Ishikawa (cell line): ENCODE measurements around the gene MAMDC2.

ENCODE experiments used
- CEBPB ChIP-seq: IDR thresholded peaks from 2 replicates; pipeline ENCODE4 v1.6.1; 2012
- CREB1 ChIP-seq: IDR thresholded peaks from 2 replicates; pipeline ENCODE4 v1.6.1; 2012; ENCODE audit warnings: low read depth
- EGR1 ChIP-seq: IDR thresholded peaks from 2 replicates; pipeline ENCODE4 v1.6.1; 2012
- EP300 ChIP-seq: IDR thresholded peaks from 2 replicates; pipeline ENCODE4 v1.6.1; 2012; ENCODE audit warnings: borderline replicate concordance
- FOXM1 ChIP-seq: IDR thresholded peaks from 2 replicates; pipeline ENCODE4 v1.6.1; 2012; ENCODE audit warnings: low read depth, borderline replicate concordance
- NFIC ChIP-seq: IDR thresholded peaks from 2 replicates; pipeline ENCODE4 v1.6.1; 2012
- RAD21 ChIP-seq: IDR thresholded peaks from 2 replicates; pipeline ENCODE4 v1.6.1; 2012; ENCODE audit warnings: low read depth
- TAF1 ChIP-seq: IDR thresholded peaks from 2 replicates; pipeline ENCODE4 v1.6.1; 2012; ENCODE audit warnings: low read depth, mild to moderate bottlenecking
- TCF12 ChIP-seq: IDR thresholded peaks from 2 replicates; pipeline ENCODE4 v1.6.1; 2012; ENCODE audit warnings: low read depth
- TEAD4 ChIP-seq: IDR thresholded peaks from 2 replicates; pipeline ENCODE4 v1.6.1; 2012
- YY1 ChIP-seq: IDR thresholded peaks from 2 replicates; pipeline ENCODE4 v1.6.1; 2012; ENCODE audit warnings: low read depth
- ZBTB7A ChIP-seq: IDR thresholded peaks from 2 replicates; pipeline ENCODE4 v1.6.1; 2012; ENCODE audit warnings: low read depth
- TF ChIP-seq, protein P1 (sequence below): IDR thresholded peaks from 2 replicates; pipeline ENCODE4 v1.6.1; 2012; ENCODE audit warnings: low read depth, mild to moderate bottlenecking
- TF ChIP-seq, protein P2 (sequence below): IDR thresholded peaks from 2 replicates; pipeline ENCODE4 v1.6.1; 2012

MAMDC2 gene

DNA sequence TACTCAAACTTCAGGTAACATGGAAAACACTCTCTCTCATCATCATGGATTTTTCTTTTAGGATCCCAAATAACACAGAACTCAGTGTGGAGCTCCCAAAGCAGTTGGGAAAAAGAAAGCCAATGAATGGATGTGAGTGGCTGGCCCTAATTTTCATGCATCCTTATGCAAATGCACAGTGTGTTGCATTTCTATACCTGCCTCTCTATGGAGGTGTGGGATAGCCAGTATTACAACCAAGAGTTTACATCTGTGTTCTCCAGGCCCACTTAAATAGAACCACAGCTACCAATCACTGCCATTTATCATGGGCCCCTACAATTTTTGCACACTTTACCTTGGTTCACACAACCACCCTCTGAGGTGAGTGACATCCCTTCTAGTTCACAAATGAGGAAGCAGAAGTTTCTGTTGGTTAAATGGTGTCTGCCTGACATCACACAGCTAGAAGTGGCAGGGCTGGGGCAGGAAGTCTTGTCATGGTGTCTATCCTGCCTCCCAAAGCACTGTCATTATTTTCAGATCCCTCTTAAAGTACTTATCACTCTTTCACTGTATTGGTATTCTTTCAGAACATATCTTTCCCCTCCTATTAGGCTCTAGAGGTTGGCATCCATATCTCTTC, 17.3 kb downstream of the MAMDC2 start:
- TF ChIP-seq RAD21 (no peak), FOXM1 (no peak), TEAD4 (no peak), ZBTB7A (no peak)
- TF ChIP-seq, protein P1, sequence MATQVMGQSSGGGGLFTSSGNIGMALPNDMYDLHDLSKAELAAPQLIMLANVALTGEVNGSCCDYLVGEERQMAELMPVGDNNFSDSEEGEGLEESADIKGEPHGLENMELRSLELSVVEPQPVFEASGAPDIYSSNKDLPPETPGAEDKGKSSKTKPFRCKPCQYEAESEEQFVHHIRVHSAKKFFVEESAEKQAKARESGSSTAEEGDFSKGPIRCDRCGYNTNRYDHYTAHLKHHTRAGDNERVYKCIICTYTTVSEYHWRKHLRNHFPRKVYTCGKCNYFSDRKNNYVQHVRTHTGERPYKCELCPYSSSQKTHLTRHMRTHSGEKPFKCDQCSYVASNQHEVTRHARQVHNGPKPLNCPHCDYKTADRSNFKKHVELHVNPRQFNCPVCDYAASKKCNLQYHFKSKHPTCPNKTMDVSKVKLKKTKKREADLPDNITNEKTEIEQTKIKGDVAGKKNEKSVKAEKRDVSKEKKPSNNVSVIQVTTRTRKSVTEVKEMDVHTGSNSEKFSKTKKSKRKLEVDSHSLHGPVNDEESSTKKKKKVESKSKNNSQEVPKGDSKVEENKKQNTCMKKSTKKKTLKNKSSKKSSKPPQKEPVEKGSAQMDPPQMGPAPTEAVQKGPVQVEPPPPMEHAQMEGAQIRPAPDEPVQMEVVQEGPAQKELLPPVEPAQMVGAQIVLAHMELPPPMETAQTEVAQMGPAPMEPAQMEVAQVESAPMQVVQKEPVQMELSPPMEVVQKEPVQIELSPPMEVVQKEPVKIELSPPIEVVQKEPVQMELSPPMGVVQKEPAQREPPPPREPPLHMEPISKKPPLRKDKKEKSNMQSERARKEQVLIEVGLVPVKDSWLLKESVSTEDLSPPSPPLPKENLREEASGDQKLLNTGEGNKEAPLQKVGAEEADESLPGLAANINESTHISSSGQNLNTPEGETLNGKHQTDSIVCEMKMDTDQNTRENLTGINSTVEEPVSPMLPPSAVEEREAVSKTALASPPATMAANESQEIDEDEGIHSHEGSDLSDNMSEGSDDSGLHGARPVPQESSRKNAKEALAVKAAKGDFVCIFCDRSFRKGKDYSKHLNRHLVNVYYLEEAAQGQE = no peak

DNA sequence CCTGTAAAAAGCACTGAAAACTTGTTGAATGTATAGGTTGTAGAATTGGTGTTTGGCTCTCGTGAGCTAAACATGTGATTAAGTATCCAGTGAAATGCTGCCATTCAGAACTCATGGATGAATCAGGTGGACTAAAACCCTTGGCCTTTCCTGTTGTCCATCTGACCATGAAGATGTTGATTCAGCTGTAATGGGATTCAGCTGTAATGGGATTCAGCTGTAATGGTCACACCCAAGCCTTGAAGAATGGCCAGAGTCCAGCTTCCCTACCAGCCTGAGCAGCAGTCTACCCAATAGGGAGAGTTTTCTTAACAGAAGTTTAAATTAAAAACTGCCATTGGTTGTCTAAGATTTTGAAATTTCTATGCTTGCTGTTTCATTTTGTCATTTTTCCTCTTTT, 18.1 kb downstream of the MAMDC2 start:
- no peak for TF ChIP-seq TEAD4
- TF ChIP-seq RAD21 = no peak
- TF ChIP-seq TAF1 = no peak

DNA sequence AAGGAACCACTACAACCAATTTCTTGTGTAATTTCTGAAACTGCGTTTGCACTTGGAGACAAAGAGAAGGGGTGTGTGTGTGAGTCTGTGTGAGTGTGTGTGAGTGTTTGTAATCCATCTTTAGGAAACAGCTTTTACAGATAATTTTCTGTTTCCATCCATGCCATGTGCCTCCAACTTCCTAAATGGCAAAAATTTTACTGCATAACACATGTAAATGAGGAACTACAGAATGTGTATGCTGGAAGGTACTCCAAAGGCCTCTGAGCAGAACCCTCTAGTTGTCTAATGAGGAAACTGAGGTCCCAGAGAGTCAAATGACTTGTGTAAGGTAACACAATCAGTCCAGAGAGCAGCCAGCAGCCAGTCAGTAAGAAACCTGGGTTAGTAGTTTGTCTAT, 20.8 kb downstream of the MAMDC2 start:
- TF ChIP-seq, protein P1 = no peak
- no peak for TF ChIP-seq YY1

DNA sequence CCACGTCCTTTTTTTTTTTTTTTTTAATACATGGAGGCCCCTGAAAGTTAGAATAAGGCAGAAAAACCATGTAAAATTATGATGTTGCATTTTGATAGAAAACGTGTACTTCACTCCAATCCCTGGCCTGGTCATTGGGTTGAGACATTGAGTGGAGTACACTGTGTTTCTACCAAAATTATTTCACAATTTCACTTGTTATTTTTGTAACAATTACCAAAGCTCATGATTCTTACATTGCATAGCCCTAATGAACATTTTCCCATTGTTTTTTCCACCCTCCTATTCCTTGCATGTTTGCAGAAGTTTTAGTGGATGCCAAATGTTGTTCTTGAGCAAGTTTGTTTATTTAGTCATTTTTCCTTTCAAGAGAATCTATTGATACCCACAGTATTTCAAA, 21.9 kb downstream of the MAMDC2 start:
- TF ChIP-seq NFIC = no peak
- no peak for TF ChIP-seq ZBTB7A
- no peak for TF ChIP-seq EP300
- no peak for TF ChIP-seq CEBPB
- TF ChIP-seq CREB1 = no peak
- TF ChIP-seq, protein P1 = no peak
- no peak for TF ChIP-seq YY1
- TF ChIP-seq RAD21 = no peak
- TF ChIP-seq TCF12 = no peak
- no peak for TF ChIP-seq TAF1
- no peak for TF ChIP-seq TEAD4
- no peak for TF ChIP-seq EGR1

DNA sequence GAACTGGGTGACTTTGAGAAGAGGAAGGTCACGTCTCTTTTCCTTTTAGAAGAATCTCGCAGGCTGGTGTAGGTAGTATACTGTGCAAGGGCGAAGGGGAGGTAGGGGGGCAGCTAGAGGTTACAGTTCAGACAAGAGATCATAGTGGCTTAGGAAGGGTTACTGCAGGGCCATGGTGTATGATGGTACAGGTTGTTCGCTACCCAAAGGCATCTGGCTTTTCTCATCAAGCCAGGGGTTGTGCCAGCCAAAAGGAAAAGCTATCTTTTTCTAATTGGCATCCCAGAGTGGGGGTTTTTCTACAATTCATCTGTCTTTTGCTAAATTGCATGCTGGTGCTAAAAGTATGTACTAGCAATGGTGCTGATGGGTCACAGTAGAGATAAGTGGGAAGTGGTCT, 22.8 kb downstream of the MAMDC2 start:
- TF ChIP-seq CREB1 = no peak
- no peak for TF ChIP-seq TAF1
- TF ChIP-seq EGR1 = no peak
- TF ChIP-seq NFIC = no peak
- TF ChIP-seq TEAD4 = no peak
- TF ChIP-seq EP300 = no peak
- no peak for TF ChIP-seq RAD21
- TF ChIP-seq, protein P2, sequence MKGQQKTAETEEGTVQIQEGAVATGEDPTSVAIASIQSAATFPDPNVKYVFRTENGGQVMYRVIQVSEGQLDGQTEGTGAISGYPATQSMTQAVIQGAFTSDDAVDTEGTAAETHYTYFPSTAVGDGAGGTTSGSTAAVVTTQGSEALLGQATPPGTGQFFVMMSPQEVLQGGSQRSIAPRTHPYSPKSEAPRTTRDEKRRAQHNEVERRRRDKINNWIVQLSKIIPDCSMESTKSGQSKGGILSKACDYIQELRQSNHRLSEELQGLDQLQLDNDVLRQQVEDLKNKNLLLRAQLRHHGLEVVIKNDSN = no peak
- no peak for TF ChIP-seq FOXM1
- TF ChIP-seq TCF12 = no peak
- no peak for TF ChIP-seq CEBPB
- no peak for TF ChIP-seq YY1
- TF ChIP-seq, protein P1 = no peak
